HPDE6-E6E7 (cell line): ENCODE measurements around the gene STK11.
"Not testable (repeated sequence)": the region's sequence is repeated elsewhere in the genome, so short reads cannot be mapped to it uniquely, and the experiment has no call there.

Source experiments
- DNase-seq: peaks from one replicate; pipeline ENCODE4 v3.0.0; 2011; ENCODE audit warnings: missing footprints; ENCODE audit errors: extremely low spot score

The STK11 gene

GRCh38 chr19:1208830-1209229 lies 3.3 kb downstream of the STK11 start:
- DNase-seq, result not testable (repeated sequence)

- no peak for DNase-seq
These were observed 4.6 kb downstream of the STK11 start for GRCh38 chr19:1210227-1210538.

GRCh38 chr19:1211494-1212234 lies 6.1 kb downstream of the STK11 start:
- DNase-seq, result no peak

- peak; percentile 78 for DNase-seq
These were observed 8.1 kb downstream of the STK11 start for GRCh38 chr19:1213391-1214286.

- DNase-seq, result no peak
These were observed 8.8 kb downstream of the STK11 start for GRCh38 chr19:1214299-1214861.

GRCh38 chr19:1214862-1215731 lies 9.5 kb downstream of the STK11 start:
- no peak for DNase-seq

- no peak for DNase-seq
These were observed 11.2 kb downstream of the STK11 start for GRCh38 chr19:1216756-1217155.

- DNase-seq, result no peak
These were observed 11.8 kb downstream of the STK11 start for GRCh38 chr19:1217366-1217765.

- DNase-seq, result no peak
These were observed 13.4 kb downstream of the STK11 start for GRCh38 chr19:1218751-1219567.

GRCh38 chr19:1219786-1220476 lies 14.4 kb downstream of the STK11 start:
- no peak for DNase-seq

GRCh38 chr19:1220477-1220930 lies 14.9 kb downstream of the STK11 start:
- DNase-seq, result no peak

GRCh38 chr19:1220976-1221903 lies 15.7 kb downstream of the STK11 start:
- no peak for DNase-seq

- no peak for DNase-seq
These were observed 16.3 kb downstream of the STK11 start for GRCh38 chr19:1221904-1222255.

GRCh38 chr19:1222394-1222793 lies 16.8 kb downstream of the STK11 start:
- DNase-seq, result no peak

GRCh38 chr19:1223018-1223855 lies 17.7 kb downstream of the STK11 start:
- DNase-seq, result no peak

GRCh38 chr19:1224047-1224825 lies 18.7 kb downstream of the STK11 start:
- no peak for DNase-seq

GRCh38 chr19:1224847-1225246 lies 19.3 kb downstream of the STK11 start:
- no peak for DNase-seq
